Testis (tissue), 5 donors: ENCODE data around the gene MINDY4. TPM values are rescaled to one million over a fixed set of nuclear protein-coding genes. Genes with fewer than 3 reads are reported as not detected.

Source experiments
- DNase-seq: peaks from one replicate; pipeline ENCODE4 v3.0.0-alpha.2; 2019
- H3K27ac ChIP-seq, 2 donors: fragments of 200-600 bp; sonication (generic); one replicate each; pipeline ENCODE4 v1.5.1; 2019
- H3K27me3 ChIP-seq: fragments of 200-600 bp; sonication (generic); one replicate; pipeline ENCODE4 v1.5.1; 2019
- H3K36me3 ChIP-seq: fragments of 200-600 bp; sonication (generic); one replicate; pipeline ENCODE4 v1.5.1; 2017; ENCODE audit warnings: low read depth; ENCODE audit errors: missing control alignments
- H3K4me1 ChIP-seq: fragments of 200-600 bp; sonication (generic); one replicate; pipeline ENCODE4 v1.5.1; 2019
- H3K4me3 ChIP-seq, 2 donors: fragments of 200-600 bp; sonication (generic); one replicate each; pipeline ENCODE4 v1.5.1; 2017 to 2019
- H3K9me3 ChIP-seq: fragments of 200-600 bp; sonication (generic); one replicate; pipeline ENCODE4 v1.5.1; 2017
- CTCF ChIP-seq, 3 experiments: fragments of 450-650 bp in 2 of 3; fragments of 200-600 bp in 1 of 3; sonication (generic) in 1 of 3; IDR thresholded peaks; one replicate each; pipeline ENCODE4 v1.5.1; 2016 to 2019; ENCODE audit warnings: antibody characterized with exemption in 3 of 3, mild to moderate bottlenecking in 2 of 3, moderate library complexity in 1 of 3
- POLR2A ChIP-seq: fragments of 450-650 bp; IDR thresholded peaks from one replicate; pipeline ENCODE4 v1.6.1; 2017; ENCODE audit warnings: antibody characterized with exemption, mild to moderate bottlenecking, moderate library complexity
- WGBS, 2 donors: methylation state at CpG; one replicate each; pipeline ENCODE4 v1.1.5; 2018; 5-methylcytosine and 5-hydroxymethylcytosine counted together
- intact Hi-C: fragments of 100-400 bp; cut with DNase I; formaldehyde crosslinking; loops from one replicate; pipeline ENCODE4 v1.15.1; 2023; ENCODE audit warnings: low total_unique reads
- long read RNA-seq, 2 donors: transcript quantifications; one replicate each; lab custom pipeline, GENCODE V29; 2026
- polyA plus RNA-seq: library from polyadenylated mRNA; stranded (reverse); fragments of 350-450 nt; fragmentation: Illumina TruSeq; extraction: RNeasy Lipid Tissue Mini Kit (QIAGEN cat#74804); gene quantifications from one replicate; pipeline ENCODE4 v1.2.3, GENCODE V29; 2014; ENCODE audit warnings: low read depth, low replicate concordance; ENCODE audit not compliant: insufficient read depth
- total RNA-seq, 2 donors: library from RNA; depleted of rRNA; stranded (reverse); fragments of >200 nt; gene quantifications; one replicate each; pipeline ENCODE4 v1.2.3, GENCODE V29; 2016

Gene MINDY4
- 10 to 100 TPM; 47.6 to 51.7 TPM for total RNA-seq
- polyA plus RNA-seq, result 25.3 TPM
- long read RNA-seq, donor 1, result 0 reads
- long read RNA-seq, donor 2, result 0 reads

- H3K27me3 ChIP-seq, result no peaks in the 10 kb centered on the region
- H3K9me3 ChIP-seq, result no peaks in the 10 kb centered on the region
- peak; percentile 91 for DNase-seq
- peak within 1 kb of the TSS; percentile 49 to 80 for H3K27ac ChIP-seq
- H3K4me3 ChIP-seq, result peak within 1 kb of the TSS; percentile 65 to 83
- TF ChIP-seq CTCF (IDR thresholded peaks at IDR 0.05) (no peak), POLR2A (no peak)
- WGBS, 2 donors, result 1% methylated on average over 14 to 55 of the region's 62 CpGs
- no peaks in the 10 kb centered on the region for H3K36me3 ChIP-seq
- intact Hi-C loops, result no loop called here
- peaks cover 21% of the 10 kb centered on the region for H3K4me1 ChIP-seq
Measured at GRCh38 chr7:30771174-30771879, at the start of gene MINDY4. MINDY4 (plus strand) TSS chr7:30771417; CDS start chr7:30771494, 77 bp downstream.

GRCh38 chr7:30722187-30722586 is 49.0 kb upstream of the MINDY4 start:
- H3K36me3 ChIP-seq, result no peaks in the 10 kb centered on the region
- WGBS, 2 donors, result 67 to 78% methylated on average over 2 of the region's 2 CpGs
- no peak overlapping the region for H3K4me3 ChIP-seq
- no peak overlapping the region for H3K27ac ChIP-seq
- no peaks in the 10 kb centered on the region for H3K9me3 ChIP-seq
- TF ChIP-seq POLR2A (no peak), CTCF (IDR thresholded peaks at IDR 0.05) (no peak)
- DNase-seq, result no peak
- no peaks in the 10 kb centered on the region for H3K27me3 ChIP-seq
- intact Hi-C loops, result no loop called here
- no peaks in the 10 kb centered on the region for H3K4me1 ChIP-seq

GRCh38 chr7:30722671-30723070 is 48.5 kb upstream of the MINDY4 start:
- intact Hi-C loops, result no loop called here
- Histone ChIP-seq H3K27ac (no peak overlapping the region), H3K4me3 (no peak overlapping the region), H3K9me3 (no peaks in the 10 kb centered on the region), H3K36me3 (no peaks in the 10 kb centered on the region), H3K27me3 (no peaks in the 10 kb centered on the region), H3K4me1 (no peaks in the 10 kb centered on the region)
- TF ChIP-seq CTCF (IDR thresholded peaks at IDR 0.05), result no peak
- TF ChIP-seq POLR2A, result no peak
- no peak for DNase-seq

- Histone ChIP-seq H3K36me3 (no peaks in the 10 kb centered on the region), H3K4me1 (no peaks in the 10 kb centered on the region), H3K4me3 (no peak overlapping the region), H3K27me3 (no peaks in the 10 kb centered on the region), H3K9me3 (no peaks in the 10 kb centered on the region), H3K27ac (no peak overlapping the region)
- TF ChIP-seq CTCF (IDR thresholded peaks at IDR 0.05) (no peak), POLR2A (no peak)
- no peak for DNase-seq
- WGBS, 2 donors, result 79 to 87% methylated on average over 4 of the region's 4 CpGs
- intact Hi-C loops, result no loop called here
Measured at GRCh38 chr7:30723776-30724175, 47.4 kb upstream of the MINDY4 start.
